GM21737 (cell line): Measurements from ENCODE around the gene MIOX.

Experiments used
- ATAC-seq: cut with Tn5 transposase; IDR thresholded peaks from one replicate; pipeline ENCODE4 v1.9.1; 2021; ENCODE audit warnings: mild to moderate bottlenecking, moderate library complexity; ENCODE audit not compliant: unreplicated experiment

MIOX gene

DNA sequence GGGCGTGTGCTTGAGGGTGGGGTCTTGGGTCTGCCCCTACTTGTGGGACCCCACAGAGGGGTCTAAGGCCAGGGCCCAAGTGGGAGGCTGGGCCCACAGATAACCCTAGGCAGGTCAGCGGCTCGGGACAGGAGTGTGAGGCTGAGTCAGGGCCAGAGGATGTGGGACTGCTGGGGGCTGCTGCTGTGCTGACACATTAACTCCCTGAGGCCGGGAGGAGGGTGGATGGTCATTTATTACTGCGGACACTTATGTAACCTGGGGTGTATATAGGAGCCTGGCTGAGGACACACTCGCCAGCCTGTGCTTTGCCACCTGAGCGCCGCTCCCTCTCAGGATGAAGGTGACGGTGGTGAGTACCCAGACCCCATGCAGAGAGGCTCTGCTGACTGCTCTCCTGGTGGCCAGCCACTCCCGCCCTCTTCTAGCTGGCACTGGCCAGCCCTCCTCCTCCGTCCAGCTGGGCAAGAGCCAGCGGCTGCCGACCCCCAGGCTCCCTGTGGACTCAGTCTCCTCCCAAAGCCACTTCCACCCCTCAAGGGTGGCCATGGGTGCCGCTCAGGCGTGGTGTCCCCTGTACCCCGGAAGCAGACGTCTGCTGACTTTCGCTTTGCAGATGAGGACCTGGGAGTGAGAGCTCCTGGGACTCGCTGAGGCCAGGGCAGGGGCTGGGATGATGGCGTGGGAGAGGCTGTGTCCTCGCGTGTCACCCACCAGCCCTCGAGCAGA, at the start of gene MIOX:
MIOX (plus strand) TSS at position 299 of the 729 bp plus-strand sequence; CDS start at position 338, 39 bp downstream.
- ATAC-seq, result no peak

DNA sequence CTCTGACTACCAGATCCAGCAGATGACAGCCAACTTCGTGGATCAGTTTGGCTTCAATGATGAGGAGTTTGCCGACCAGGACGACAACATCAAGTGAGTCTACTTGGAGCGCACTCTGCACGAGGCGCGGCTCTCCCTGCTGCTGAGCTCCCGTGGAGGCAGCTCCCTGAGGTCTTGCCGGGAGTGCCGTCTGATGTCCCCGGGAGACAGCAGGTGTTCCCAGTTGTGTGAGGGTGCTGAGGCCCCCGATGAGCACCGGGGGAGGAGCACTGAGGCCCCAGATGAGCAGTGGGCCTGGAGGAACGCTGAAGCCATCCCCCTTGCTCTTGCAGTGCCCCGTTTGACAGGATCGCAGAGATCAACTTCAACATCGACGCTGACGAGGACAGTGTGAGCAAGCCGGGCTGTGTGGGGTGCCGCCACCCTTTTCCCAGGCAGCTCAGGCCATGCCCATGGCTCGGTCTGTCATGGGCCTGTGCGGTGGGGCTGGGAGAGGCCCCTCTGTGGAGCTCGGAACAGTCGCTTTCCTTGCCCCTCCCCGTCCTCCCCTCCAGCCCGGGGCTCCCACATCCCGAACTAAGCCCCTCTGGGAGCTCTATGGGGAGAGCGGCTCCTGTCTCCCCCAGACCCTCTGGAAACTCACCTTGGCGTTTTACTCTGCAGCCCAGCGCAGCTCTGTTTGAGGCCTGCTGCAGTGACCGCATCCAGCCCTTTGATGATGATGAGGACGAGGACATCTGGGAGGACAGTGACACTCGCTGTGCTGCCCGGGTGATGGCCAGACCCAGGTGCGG, 49.0 kb upstream of the MIOX start:
- no peak for ATAC-seq

DNA sequence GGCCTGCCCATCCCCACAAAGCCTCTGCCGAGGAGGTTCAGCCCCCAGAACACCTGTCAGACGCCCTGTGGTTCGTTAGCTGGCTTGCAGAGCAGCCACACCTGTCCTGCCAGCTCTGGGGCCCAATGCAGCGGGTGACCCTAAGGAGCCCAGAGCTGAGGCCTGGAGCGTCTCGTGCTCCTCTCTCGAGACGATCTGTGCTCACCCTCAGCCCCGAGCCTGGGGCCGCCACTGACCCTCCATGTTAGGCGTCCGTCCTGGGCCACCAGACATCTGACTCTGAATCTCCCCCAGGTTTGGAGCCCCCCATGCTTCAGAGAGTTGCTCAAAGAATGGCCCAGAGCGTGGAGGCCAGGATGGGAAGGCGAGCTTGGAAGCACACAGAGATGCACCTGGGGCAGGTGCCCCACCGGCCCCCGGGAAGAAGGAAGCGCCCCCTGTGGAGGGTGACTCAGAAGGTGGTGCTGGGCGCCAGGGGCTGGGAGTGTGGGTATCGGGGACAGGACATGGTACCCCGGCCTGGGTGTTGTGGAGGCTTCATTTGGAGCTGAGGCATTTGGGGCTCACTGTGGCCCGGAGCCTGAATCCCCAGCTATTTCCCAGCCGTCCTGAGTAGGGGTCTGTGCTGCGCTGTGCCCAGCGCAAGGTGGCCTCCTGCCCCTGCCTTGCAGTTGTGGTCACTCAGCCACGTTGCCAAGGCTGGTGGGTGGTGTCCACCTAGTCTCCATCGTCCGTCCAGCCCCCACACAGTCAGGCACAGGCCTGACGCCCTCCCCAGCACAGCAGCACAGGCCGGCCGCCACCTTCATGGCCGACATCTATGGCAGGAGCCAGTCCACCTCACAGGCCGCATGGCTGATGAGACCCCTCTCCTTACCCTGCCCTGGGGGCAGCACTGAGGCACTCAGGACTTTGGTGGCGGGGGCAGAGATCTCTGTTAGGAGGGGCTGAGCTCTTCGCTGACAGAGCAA, 48.1 kb upstream of the MIOX start:
- no peak for ATAC-seq

DNA sequence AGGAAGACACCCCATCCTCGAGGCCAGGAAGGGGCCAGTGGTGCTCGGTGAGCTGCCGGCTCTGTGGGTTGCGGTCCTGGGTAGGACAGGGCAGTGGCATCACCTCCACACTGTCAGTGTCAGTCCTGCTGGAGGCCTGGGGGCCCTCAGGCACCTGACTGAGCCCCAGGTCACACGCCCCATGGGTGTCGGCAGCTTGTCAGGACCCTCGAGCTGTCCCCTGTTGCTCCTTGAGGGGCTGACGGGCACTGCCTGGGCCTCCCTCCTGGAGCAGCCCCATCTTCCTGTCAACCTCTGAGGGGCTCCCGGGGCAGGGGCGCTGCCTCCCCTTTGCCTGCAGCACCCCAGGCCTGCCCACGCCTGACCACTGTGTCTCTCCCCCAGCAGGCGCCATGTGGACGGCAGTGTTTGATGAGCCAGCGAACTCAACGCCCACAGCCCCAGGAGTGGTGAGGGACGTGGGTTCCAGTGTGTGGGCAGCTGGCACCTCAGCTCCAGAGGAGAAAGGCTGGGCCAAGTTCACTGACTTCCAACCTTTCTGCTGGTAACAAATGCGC, 47.3 kb upstream of the MIOX start:
- no peak for ATAC-seq

DNA sequence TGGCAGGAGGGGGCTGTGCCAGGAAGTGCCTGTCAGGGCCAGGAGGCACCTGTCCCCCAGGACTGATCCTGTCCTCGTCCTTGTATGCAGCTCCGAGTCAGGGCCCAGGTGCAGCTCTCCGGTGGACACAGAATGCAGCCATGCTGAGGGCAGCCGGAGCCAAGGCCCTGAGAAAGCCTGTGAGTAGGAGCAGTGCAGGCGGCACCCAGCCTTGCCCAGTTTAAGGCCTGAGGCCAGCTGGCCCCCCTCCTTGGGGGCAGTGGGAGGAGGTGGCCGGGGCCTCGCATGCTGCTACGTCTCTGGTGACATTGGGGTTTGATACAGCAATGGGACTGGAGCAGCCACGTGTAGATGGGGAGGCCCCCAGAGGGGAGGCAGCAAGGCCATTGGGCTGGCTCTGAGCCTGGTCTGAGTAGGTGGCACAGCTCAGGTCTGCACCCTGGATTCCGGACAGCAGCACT, 46.8 kb upstream of the MIOX start:
- no peak for ATAC-seq

DNA sequence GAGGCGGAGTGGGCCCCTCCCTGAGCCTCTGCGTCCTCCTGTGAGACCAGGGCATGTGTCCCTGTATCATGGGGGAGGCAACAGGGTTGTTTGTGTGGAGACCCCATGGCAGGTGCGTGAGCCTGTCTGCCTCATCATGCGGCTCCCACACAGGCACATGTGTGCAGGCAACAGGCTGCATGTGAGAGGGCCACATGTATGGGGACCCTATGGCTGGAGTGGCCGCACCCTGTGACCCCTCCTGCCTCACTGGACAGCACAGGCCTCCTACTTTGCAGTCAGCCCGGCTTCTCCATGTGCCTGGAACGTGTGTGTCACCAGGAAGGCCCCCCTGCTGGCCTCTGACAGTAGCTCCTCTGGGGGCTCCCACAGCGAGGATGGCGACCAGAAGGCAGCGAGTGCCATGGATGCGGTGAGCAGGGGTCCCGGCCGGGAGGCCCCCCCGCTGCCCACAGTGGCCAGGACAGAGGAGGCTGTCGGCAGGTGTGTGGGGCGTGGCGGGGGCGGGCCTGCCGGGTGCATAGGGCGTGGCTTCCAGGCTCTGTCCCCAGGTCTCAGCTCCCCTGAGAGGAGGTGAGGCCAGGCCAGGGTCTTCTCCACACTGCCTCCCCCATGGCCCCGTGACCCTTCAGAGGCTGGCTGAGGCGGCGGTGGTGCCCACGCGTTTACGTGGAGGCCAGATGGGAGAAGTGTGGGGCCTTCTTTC, 46.0 kb upstream of the MIOX start:
- ATAC-seq, result no peak

DNA sequence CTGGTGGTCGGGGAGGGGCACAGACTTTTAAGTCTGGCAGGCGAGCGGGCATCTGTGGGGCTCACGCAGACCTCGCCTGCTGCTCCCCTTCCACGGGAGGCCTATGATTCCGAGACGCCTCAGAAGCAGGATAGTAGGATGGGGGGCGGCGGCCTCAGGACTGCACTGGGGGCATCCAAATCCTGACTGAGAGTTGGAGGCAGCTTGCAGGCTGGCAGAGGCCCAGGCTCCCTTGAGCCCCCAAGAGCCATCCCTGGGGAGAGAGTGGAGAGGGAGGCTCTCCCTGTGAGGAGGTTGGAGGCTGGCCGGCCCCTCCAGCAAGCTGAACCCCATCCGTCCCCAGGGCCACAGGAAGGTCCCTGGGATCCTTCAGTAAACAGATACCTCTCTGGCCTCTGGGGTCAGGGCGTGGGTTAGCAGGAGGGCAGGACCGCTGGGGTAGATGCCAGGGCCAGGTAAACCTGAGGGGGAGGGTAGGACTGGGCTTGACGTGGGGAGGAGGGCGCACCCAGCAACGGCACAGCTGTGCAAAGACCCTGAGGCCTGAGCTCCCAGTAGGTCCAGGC, 45.1 kb upstream of the MIOX start:
- no peak for ATAC-seq

DNA sequence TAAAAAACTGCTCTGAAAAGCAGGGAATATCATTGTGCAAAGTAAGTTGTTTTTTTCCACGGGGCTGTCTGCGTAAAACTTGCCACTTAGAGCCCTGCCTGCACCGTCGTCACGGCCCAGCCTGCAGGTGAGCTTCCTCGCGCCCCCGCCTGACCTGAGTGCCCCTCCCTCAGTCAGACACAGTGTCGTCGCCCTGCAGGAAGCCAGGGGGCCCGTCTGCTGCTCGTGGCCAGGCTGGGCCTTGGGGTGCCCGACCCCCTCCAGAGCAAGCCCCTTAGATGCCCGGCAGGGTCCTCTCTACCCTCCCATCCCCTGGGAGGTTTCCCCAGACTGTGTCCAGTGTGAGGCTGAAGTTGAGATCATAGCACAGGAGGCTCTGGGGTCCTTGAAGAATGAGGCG, 43.5 kb upstream of the MIOX start:
- ATAC-seq, result no peak

DNA sequence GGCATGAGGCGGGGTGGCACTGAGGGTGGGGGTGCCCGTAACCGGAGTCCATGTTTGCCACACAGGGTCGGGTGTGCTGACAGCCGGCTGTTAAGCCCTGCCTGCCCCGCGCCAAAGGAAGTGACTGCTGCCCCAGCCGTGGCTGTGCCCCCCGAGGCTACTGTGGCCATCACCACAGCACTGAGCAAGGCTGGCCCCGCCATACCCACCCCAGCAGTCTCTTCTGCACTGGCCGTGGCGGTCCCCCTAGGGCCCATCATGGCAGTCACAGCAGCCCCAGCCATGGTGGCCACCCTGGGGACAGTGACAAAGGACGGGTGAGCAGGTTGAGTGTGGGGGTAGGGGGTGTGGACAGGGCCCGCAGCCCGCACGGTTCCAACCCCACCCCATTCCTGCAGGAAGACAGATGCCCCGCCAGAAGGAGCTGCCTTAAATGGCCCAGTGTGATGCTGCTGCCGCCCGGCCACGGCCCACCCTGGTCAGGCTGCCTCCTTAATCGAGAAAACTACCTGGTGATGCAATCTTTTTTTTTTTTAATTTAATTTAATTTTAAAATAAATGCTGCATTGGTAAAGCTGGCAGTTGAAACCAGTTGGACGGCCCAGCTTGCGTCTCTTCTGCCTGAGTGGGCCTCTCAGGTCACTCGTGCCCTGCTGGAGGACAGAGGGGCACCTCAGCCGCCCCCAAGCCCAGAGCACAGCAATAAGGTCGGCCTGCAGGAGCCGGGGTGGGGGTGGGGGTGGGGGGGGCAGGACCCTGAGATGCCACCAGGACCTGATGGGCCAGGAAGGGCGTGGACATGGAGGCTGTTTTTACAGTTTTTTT, 42.6 kb upstream of the MIOX start:
- no peak for ATAC-seq

DNA sequence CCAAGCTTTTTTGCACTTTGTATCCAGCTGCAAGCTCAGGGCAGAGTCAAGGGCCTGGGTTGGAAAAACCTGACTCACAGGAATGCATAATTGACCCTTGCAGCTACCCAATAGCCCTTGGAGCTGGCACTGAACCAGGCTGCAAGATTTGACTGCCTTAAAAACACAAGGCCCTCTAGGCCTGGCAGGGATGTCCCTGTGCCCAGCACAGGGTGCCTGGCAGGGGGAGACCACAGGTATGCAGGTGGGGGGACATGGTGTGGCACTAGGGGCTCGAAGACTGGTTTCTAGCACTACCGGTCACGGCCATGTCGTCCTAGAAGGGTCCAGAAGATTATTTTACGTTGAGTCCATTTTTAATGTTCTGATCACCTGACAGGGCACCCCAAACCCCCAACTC, 42.0 kb upstream of the MIOX start:
- no peak for ATAC-seq

DNA sequence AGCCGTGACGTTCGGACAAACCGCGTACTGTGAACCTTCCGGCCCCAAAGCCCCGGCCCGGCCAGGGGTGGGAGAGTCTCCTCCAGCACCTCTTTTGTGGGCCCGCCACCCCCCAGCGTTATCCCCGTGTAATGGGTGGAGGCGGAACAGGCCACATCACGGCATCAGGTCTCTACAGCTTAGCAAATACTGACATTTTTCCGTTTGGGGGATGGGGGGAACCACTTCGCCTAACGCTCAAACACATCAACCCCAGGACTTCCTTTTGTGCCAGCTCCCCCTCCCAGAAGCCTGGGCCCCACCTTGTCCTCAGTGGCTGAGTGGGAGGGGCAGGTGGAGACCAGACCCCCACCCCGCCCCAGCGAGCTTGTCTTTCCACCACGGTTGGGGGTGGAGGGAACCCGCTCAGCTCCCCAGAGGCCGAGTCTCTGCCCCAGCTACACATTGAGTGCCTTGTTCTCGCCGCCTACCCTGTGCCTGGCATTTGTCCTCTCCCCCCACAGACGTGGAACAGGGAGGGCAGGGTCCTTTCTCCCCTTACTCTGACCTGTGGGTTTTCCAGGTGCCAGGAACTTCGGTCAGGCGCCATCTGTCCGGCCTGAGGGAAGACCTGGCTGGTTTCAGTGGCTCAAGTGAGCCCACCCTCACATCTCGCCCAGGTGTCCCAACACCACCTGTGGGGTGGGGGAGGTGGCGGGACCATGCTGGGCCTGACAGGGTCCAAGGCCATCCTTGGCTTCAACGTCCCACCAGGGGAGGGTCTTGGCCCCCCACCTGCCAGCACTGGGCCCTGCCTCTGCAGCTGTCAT, 41.4 kb upstream of the MIOX start:
- ATAC-seq, result no peak

DNA sequence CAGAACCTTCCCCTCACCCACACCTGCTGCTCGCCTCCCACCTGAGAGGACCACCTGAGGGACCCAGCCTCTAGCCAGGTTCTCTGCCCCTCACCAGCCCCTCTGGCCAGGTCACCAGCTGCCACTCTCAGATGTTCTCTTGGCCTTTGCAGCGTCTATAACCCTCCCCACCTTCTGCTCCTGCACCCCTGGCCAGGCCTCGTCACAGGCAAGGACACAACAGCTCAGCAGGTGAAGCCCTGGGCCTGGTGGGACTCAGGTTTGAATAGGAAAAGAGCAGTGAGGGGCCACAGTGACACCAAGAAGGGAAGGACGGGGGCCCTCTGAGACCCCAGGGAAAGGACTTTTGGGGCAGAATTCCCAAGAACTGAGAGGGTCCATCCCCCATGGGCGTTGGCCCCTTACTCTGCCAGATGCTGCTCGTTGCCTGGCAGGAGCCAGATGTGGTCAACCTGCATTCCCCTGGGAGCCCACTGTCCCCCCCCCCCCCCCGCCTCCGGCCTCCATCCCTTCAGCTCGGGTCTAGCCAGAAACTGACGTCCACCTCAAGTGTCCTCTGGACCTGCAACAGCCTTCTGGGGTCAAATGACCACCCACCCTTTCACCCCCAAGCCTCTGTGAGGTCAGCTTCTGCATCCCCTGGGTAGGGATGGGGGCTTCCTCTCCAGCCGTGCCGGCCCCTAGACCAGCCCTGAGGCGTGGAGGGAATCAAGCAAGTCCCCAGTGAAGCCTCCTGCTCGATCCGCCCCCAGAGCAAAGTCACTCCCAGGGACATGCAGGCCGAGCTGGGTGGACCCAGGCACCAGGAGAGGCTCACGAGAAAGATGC, 40.6 kb upstream of the MIOX start:
- ATAC-seq, result no peak

DNA sequence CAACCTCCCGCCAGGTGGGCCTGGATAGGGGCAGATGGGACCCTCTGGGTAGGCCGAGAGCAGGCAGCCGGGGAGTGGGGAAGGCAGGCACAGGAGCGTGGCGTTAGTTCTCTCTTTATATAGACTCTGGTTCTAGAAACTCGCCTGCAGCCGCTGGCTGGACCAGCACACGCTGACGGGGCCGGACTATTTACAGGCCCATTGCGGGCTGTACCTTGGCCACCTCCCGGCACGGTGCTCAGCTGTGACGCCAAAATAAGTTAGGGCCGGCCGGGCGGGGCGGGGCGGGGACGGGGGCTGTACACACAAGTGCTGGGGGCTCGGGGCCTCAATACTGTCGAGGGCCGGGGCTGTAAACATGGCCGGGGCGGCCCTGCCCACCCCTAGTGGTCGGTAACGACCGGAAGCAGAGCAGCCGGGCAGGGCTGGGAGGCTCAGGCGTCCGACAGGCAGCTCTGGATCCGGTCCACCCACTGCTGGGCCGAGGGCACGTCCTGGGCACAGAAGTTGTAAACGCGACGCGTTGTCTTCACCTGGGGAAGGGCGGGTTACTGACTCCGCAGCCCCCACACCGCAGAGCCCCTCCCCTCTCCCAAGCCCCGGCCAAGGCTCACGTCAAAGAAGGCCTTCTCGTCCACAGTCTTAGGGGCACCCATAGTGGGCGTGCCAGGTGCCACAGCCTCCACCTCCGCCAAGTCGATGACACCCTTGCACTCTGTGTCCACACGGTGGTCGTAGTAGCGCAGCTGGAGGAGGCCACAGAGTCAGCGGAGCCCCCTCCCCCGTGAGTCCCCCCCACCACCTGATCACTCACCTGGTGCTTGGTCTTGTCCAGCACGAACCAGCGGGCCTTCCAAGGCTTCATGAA, 39.7 kb upstream of the MIOX start:
- ATAC-seq, result no peak

DNA sequence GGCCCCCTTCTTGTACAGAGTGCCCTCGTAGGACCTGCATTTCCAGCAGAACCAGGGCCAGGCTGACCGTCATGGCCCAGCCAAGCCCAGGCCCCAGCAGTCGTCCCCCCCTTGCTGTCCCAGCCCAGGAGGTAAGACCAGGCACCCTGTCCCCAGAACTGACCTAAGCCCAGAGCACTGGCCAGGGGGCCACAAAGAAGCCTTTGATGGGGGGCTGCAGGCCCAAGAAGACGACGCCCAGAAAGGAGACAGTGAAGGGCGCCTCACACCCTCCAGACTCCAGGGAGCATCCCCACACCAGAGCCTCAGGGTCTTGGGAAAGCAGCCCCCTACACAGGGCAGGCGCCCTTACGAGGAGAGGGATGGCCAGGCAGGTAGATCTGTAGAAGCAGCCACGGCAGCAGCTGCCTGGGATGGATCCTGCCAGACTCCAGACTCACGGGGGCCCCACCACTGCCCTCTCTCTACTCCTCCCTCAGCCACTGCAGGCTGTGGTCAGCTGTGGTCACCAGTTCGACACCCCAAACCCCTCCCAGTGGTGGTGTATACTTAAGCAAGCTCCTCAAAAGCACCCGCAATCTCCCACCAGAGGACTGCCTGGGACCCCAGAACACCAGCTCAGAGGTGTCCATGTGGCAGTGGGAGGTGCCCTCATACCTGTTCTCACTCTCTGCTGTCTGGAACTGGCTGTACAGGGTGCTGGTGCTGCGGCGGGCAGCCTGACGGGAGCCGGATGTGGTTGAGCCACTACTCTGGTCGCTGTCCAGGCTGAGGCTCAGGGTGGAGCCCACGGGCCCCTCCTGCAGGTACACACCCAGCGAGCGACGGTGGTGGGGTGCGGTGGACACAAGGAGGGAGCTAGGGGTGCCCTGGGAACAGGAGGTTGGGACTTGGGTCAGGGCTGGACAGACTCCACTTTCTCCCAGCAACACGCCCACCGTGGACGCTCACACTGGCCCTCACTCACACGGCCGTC, 38.8 kb upstream of the MIOX start:
- no peak for ATAC-seq

DNA sequence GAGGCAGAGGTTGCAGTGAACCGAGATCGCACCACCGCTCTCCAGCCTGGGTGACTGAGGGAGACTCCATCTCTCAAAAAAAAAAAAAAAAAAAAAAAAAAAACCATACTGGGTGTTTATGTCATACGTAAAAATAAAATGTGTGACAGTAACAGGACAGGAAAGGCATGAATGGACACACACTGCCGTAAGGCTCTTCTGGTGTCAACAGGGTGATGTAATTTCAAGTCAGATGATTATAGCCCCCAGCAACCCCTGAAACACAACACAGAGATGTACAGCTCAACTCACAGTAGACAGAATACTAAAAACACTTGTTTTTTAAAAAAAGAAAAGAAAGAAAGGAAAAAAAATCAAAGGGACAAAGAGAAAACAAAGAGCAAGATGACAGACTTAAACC, 34.0 kb upstream of the MIOX start:
- ATAC-seq, result no peak
